ENCODE results near the gene C22orf39. TPM values are rescaled to one million over a fixed set of nuclear protein-coding genes. Genes with fewer than 3 reads are reported as not detected.
A peak's percentile ranks its signal among the peaks of the same experiment; 100 is the strongest.

The C22orf39 gene
- total and polyA plus RNA-seq, 12 donors: 27.0 to 72.5 (median 44.4) TPM

- no peaks in the 10 kb centered on the region for H3K9me3 ChIP-seq (replicated peaks in 1 of 3)
- intact Hi-C loops (cut with DNase I): no loop called here
Measured at GRCh38 chr22:19422440-19423301, 24.8 kb downstream of the C22orf39 start.

GRCh38 chr22:19420321-19420720, 27.2 kb downstream of the C22orf39 start:
- no peak for TF ChIP-seq POLR2A (IDR thresholded peaks at IDR 0.05)
- intact Hi-C loops (cut with DNase I): no loop called here
- 92 to 94% (median 94%) methylated on average over 6 of the region's 6 CpGs for WGBS, 4 donors

More at GRCh38 chr22:19422440-19423301, 24.8 kb downstream of the C22orf39 start:
- Histone ChIP-seq H3K4me3 (no peak overlapping the region), H3K36me3 (replicated peaks in 1 of 2) (no peaks in the 10 kb centered on the region), H3K27ac (no peak overlapping the region), H3K27me3 (no peaks in the 10 kb centered on the region), H3K4me1 (replicated peaks in 1 of 2) (peaks cover 4 to 22% of the 10 kb centered on the region in 2 donors)
- 85 to 94% (median 87%) methylated on average over 10 to 11 of the region's 11 CpGs for WGBS, 4 donors
- TF ChIP-seq POLR2A (IDR thresholded peaks at IDR 0.05): no peak
- no peak for TF ChIP-seq CTCF (IDR thresholded peaks at IDR 0.05)
- DNase-seq: peak in 1 of 7 donors; percentile 40

GRCh38 chr22:19419464-19420178, 27.9 kb downstream of the C22orf39 start:
- TF ChIP-seq CTCF (IDR thresholded peaks at IDR 0.05): no peak
- TF ChIP-seq POLR2A (IDR thresholded peaks at IDR 0.05): no peak
- 76 to 90% (median 81%) methylated on average over 5 of the region's 5 CpGs for WGBS, 4 donors
- Histone ChIP-seq H3K4me3 (no peak overlapping the region), H3K27me3 (no peaks in the 10 kb centered on the region), H3K36me3 (replicated peaks in 1 of 2) (no peaks in the 10 kb centered on the region), H3K4me1 (replicated peaks in 1 of 2) (peaks cover 0 to 15% of the 10 kb centered on the region in 2 donors), H3K9me3 (replicated peaks in 1 of 3) (no peaks in the 10 kb centered on the region), H3K27ac (no peak overlapping the region)
- peak in 1 of 7 donors; percentile 36 for DNase-seq
- intact Hi-C loops (cut with DNase I): no loop called here

More at GRCh38 chr22:19420321-19420720, 27.2 kb downstream of the C22orf39 start:
- Histone ChIP-seq H3K27me3 (no peaks in the 10 kb centered on the region), H3K4me3 (no peak overlapping the region), H3K36me3 (replicated peaks in 1 of 2) (no peaks in the 10 kb centered on the region), H3K27ac (no peak overlapping the region), H3K9me3 (replicated peaks in 1 of 3) (no peaks in the 10 kb centered on the region), H3K4me1 (replicated peaks in 1 of 2) (peaks cover 0 to 15% of the 10 kb centered on the region in 2 donors)
- DNase-seq: no peak

DNA sequence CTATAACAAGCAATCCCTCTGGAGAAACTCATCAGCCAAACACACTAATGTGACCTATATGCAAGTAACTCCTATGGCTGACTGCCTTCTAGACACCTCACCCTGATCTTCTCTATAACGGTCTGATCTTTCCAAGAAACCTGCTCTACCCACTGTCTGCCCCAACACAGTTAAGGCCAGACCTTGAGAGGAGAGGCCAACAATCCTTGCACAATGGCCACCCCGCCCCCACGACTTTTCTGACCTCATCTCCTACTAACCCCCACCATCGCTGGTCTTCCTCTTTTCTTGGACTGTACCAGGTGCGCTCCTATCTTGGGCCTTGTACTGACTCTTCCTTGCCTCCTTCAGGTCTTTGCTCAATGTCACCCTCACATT, 28.4 kb downstream of the C22orf39 start:
- 64 to 69% (median 67%) methylated on average over 5 of the region's 5 CpGs for WGBS, 4 donors
- TF ChIP-seq CTCF (IDR thresholded peaks at IDR 0.05): no peak

More for the DNA sequence above, 28.4 kb downstream of the C22orf39 start:
- no peak overlapping the region for H3K4me3 ChIP-seq
- H3K27me3 ChIP-seq: no peaks in the 10 kb centered on the region
- peak in 4 of 7 donors; percentile 21 to 51 (median 31) for DNase-seq
- H3K36me3 ChIP-seq (replicated peaks in 1 of 2): no peaks in the 10 kb centered on the region
- peaks cover 0 to 11% of the 10 kb centered on the region in 2 donors for H3K4me1 ChIP-seq (replicated peaks in 1 of 2)
- H3K9me3 ChIP-seq (replicated peaks in 1 of 3): no peaks in the 10 kb centered on the region
- H3K27ac ChIP-seq: no peak overlapping the region
- intact Hi-C loops (cut with DNase I): no loop called here
